Vagina (tissue), 2 donors: ENCODE results near the gene RALGAPA1.

Experiments
- CTCF ChIP-seq, 3 experiments: fragments of 450-650 bp in 2 of 3; fragments of 200-600 bp in 1 of 3; sonication (generic) in 1 of 3; IDR thresholded peaks; one replicate each; pipeline ENCODE4 v1.5.1; 2017 to 2019; ENCODE audit warnings: antibody characterized with exemption in 3 of 3, mild to moderate bottlenecking in 2 of 3, moderate library complexity in 2 of 3
- POLR2A ChIP-seq, 2 donors: fragments of 450-650 bp; IDR thresholded peaks; one replicate each; pipeline ENCODE4 v1.6.1; 2017; ENCODE audit warnings: antibody characterized with exemption in 2 of 2, mild to moderate bottlenecking in 2 of 2, moderate library complexity in 2 of 2
- POLR2AphosphoS5 ChIP-seq, 2 donors: sonication (generic); formaldehyde crosslinking; IDR thresholded peaks; one replicate each; pipeline ENCODE4 v1.9.0; 2017; ENCODE audit warnings: antibody characterized with exemption in 2 of 2, mild to moderate bottlenecking in 2 of 2, low read depth in 1 of 2; ENCODE audit not compliant: insufficient read depth in 1 of 2

- TF ChIP-seq POLR2AphosphoS5 (IDR thresholded peaks at IDR 0.05; ENCODE audit: insufficient read depth in 1 of 2, low read depth in 1 of 2) (no peak), CTCF (IDR thresholded peaks at IDR 0.05) (no peak), POLR2A (IDR thresholded peaks at IDR 0.05) (no peak)
Observed at GRCh38 chr14:35844494-35844893, 35.4 kb upstream of the RALGAPA1 start.
